NCI-H748 treated with DMSO at 0.1 percent for 48 hours (cell line): ENCODE results near the gene PLCB2.
A peak's percentile ranks its signal among the peaks of the same experiment; 100 is the strongest.

ENCODE experiments used
- DNase-seq: peaks from one replicate; lab custom pipeline; 2025; lab: John Stamatoyannopoulos, UW

PLCB2 gene

GRCh38 chr15:40250771-40251483 is 56.8 kb downstream of the PLCB2 start:
- no peak for DNase-seq

GRCh38 chr15:40250304-40250656 is 57.5 kb downstream of the PLCB2 start:
- DNase-seq: no peak

GRCh38 chr15:40249477-40250303 is 58.0 kb downstream of the PLCB2 start:
- no peak for DNase-seq

GRCh38 chr15:40248006-40248783 is 59.5 kb downstream of the PLCB2 start:
- DNase-seq: no peak

DNA sequence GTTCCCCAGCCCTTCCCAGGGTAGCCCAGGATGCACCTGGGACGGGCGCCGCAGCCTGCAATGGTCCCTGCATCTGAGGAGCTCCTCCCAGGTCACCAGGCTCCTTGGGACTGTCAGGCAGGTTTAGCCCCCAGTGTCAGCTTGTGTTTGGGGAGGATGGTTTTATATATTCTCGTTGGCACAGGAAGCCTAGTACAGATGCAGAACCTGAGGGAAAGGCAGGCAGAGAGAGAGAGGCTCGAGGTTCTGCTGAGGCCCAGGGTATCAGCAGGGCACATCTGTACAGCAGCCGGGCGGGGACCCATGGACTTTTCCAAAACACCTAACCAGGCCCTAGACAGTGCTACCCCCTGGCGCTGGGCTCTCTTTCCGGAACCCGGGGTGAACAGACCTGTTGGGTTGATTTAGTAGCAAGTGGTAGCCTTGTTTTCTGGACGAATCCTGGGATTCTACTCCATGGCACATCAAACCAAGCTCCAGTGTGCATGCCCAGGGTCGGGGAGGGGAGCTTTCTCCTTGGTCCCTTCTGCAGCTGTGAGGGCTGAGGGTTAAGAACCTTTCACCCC is 60.2 kb downstream of the PLCB2 start:
- no peak for DNase-seq

GRCh38 chr15:40246496-40247280 is 61.0 kb downstream of the PLCB2 start:
- DNase-seq: no peak

DNA sequence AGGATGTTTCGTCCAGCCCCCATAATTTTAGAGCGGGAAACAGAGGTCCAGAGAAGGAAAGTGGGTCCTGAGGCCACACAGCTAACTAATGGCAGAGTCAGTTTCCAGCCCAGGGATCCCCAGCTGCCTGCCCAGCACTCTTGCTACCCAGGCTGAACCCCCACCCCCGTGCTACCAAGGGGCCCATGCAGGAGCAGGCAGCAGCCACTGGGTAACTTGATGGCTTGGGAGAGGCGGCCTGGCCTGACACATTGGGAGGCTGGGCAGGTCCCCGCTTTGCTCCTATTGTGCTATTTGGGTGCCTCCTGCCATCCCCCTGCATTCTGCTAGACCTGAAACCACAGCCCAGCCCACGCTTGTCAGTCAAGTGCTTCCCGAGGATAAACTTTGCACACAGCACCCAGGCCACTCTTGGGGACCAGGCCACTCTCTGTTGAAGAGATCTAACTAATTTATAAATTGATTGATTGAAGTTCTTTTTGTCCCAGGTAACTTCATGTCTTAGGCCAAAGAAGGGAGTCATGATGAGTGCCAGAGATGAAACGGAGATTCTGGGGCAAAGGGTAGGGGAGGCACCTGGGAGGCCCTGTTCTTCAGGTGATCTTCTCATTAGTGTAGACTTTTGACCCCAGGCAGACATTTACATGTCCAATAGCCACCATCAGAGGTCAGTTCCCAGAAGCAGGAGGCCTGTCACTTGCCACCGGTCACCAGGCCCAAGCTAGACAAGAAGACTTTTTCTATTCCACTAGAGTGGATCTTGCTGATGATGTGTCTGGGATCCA is 61.9 kb downstream of the PLCB2 start:
- DNase-seq: no peak

DNA sequence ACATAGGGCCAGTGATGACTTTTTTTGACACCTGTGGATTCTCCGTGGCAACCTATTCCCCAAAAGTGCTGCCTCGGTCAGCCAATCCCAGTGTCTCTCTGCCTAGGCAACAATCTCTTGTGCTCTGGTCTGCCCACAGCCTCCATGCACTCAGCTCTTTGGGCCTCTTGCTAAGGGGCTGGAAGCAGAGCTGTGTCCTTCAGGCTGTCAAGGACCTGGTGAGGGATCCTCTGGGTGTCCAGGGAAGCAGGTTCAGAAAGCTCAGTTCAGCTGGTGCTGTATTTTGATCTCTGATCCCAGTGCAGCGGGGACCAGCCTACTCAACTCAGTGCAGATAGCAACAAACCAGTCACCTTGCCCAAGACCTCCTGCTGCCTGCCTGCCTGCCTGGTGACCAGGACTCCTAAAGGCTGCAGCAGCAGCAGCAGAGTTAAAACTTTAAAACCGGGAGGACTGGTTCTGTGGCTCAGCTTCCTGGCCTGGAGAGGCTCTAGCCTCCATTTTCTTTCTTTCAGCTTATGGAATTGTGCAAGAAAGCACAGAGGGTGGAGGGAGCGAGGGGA is 62.7 kb downstream of the PLCB2 start:
- DNase-seq: no peak

DNA sequence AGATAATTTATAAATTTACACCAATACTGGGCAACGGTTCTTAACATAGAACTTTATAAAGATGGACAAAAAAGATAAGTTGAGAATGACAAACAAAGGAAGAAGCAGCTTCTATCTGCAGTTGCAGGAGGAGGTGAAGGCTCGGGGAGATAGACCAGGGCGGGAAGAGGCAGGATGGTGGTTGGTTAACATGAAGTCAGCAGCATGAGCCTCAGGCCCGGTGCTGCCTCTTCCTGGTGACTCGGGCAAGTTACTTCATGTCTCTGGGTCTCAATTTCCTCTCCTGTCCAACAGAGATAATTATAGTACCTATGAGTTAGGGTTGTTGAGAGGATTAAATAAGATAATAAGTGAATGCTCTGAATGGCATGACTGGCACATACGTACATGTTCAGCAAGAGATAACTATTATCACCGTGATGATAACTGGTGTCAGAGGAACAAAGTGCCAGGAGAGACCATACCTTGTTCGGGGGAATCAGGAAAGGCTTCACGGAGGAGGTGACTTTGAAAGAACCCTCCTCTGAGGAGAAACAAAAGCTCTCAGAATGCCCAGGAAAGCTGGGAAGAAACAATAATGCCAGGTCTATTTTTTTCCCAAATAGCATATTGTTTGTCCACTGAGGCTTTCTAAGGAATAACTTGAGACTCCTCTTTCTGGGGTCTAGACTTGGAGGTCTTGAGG is 64.5 kb downstream of the PLCB2 start:
- DNase-seq: no peak

DNA sequence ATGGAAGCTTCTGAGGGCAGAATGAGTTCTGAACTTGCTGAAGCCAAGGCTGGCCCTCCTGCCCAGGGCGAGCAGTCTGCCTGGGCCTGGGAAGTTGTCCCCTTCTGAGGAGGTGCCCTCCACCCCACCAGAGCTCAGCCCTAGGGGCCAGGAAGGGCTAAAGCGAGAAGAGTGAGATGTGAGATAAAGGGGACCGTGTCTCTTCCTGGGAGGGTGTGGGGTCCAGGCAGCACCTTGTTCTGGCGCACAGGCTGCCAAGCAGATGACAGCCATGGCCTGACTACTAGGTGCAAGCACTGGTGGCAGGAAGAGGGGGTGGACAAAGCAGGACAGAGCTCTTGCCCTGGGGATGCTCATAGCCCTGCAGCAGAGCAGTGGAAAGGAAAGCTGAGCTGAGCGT is 65.1 kb downstream of the PLCB2 start:
- no peak for DNase-seq

GRCh38 chr15:40242213-40242599 is 65.5 kb downstream of the PLCB2 start:
- DNase-seq: no peak

DNA sequence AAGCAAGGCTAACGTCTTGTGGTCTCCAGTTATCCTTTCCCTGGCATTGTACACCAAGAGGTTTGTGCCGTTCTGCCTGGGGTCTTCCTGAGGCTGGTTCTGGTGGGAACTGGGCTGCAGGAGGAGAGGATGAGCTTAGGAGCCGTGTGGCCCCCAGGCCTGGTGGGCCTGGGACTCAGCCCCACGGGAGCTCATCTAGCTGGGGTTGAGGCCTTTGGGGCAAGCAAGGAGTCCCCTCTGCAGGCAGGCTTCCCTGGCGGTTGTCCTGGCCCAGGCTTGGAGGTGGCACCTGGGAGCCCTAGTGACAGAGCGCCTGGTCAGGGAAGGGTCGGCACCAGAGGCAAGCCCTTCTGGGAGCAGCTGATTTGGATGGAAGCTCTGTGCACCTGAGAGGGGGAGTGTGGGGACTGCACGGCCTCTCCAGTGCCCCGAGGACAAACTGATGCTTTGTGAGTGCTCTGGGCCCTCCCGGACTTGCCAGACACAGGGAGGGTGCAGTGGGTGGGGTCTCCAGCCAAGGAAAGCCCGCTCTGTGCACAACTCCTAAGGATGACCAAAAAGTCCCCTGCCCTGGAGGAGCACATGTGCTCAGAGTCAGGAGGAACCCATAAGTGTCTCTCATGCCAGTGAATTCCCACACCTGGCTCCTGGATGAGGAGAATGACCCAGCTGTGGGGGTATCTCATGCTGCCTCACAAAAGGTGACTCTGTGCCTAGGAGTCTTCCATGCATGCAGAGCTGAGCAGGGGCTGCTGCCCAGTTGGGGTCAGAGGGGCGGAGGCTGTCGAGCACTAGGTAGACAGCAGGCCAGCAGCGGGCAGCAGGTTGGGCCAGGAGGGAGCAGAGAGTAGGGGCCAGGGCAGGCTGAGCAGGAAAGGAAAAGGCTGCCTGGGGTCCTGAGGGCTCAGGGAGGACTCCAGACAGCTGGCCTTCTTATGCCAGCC is 66.2 kb downstream of the PLCB2 start:
- DNase-seq: no peak

DNA sequence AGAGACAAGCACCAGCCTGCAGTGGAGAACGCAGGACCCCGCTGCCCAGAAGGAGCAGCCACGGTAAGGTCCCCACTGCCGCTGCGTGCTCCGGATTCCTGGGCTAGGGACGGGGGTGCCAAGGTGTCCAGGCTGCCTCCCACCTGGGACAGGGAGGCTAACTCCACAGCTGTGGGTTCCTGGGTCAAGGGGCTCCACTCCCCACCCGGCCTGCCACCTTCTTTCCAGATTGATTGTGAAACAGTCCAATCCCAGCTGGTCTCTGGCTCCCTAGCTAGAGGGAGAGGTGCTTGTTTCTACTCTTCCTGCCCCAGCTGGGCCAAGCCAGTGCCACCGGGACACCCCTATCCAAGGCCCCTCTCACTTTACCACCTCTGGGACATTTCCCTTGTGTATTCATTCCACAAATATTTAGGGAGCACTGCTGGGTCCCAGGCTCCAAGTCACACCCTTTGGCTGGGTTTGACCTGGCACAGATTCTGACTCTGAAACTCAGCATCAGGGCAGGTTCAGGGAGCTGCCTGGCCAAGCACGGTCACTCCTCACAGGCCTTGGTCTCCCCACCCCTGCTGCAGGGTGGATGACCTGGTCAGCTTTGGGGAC is 67.0 kb downstream of the PLCB2 start:
- DNase-seq: no peak

DNA sequence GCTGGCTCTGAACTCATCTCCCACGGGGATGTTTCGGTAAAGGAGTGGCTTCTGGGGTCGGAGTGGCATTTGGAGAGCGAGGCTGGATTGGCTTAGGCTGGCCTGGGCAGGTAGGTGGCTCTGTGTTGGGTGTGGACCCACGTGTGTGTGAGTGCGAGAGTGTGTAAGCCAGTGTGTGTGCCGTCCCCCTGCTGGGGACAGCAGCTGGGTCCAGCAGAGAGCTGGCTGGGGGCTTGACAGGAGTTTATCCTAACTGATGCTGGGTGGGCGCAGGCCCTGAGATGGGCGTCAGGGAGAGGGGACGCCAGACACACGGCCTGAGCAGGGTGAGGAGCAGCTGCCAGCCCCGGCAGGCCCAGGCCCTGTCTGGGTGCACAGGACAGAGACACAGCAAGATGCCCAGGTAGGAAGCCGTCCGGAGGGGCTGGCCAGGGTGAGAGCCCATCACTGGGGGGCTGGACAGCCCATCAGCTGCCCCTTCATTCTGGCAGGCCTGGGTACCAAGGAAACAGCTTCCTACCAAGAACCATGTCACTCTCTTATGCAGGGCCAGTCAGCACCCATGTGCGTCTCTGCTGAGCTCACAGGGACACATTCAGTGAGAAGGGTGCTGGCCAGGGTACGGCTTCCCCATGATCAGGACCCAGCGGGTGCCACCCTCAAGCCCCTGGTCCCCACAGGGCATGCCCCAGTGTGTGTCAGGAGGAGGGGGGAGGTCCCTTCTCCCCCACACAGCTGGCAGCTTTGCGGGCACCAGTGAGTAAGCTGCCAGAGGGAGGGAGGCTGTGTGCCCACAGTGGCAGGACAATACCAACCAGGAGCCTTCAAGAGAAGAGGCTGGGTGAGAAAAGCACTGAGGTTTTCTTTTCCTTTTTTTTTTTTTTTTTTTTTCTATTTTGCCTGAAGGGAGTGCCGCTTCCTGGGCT is 67.8 kb downstream of the PLCB2 start:
- DNase-seq: no peak

DNA sequence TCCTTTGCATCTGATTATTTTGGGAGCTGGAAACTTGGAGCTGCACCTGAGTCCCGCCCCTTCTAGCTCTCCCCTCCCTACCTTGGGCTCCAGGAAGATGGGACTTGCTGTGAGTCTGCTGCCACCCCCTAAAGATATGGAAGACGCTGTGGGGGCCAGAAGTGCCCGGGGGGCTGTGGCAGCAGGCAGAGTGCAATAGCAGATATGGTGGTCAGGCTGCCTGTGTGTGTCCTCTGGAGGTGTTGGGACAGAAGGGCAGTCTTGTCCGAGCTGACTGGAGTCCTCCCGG is 68.4 kb downstream of the PLCB2 start:
- no peak for DNase-seq

GRCh38 chr15:40238532-40239403 is 69.0 kb downstream of the PLCB2 start, which contains the start of gene PAK6:
Gene PAK6 (plus strand): TSS chr15:40239063. CDS start chr15:40264786, 25,723 bp downstream.
- DNase-seq: peak; percentile 7
